CD4-positive, CD25-positive, alpha-beta regulatory T cell (primary cell): Measurements from ENCODE around the gene PRDM11. TPM values are rescaled to one million over a fixed set of nuclear protein-coding genes. Genes with fewer than 3 reads are reported as not detected.

Experiments
- ATAC-seq, 2 donors: fragments of 150-1000 bp; cut with Tn5 transposase; one replicate each; pipeline ENCODE4 v1.10.0; 2021; ENCODE audit warnings: low read depth in 2 of 2, moderate number of reproducible peaks in 2 of 2, moderate library complexity in 1 of 2
- DNase-seq, 3 donors: peaks; one replicate each; pipeline versions ENCODE4 v3.0.0 to v3.0.0-alpha.2; 2012 to 2022; ENCODE audit warnings: mixed read lengths in 1 of 3
- H3K27ac ChIP-seq: one replicate; pipeline ENCODE4 v1.7.0; 2013; ENCODE audit warnings: mild to moderate bottlenecking, low read length; ENCODE audit not compliant: insufficient read depth, poor library complexity, severe bottlenecking
- H3K27me3 ChIP-seq: one replicate; pipeline ENCODE4 v1.7.0; 2013; ENCODE audit warnings: low read length; ENCODE audit not compliant: control insufficient read depth, insufficient read depth
- H3K36me3 ChIP-seq: one replicate; pipeline ENCODE4 v1.7.0; 2013; ENCODE audit warnings: mild to moderate bottlenecking, low read length, moderate library complexity; ENCODE audit not compliant: control insufficient read depth, insufficient read depth
- H3K4me1 ChIP-seq: 2 replicates; pipeline ENCODE4 v1.7.0; 2013; ENCODE audit warnings: mild to moderate bottlenecking, low read length; ENCODE audit not compliant: insufficient read depth, control insufficient read depth, poor library complexity, severe bottlenecking
- H3K4me3 ChIP-seq: one replicate; pipeline ENCODE4 v1.7.0; 2013; ENCODE audit warnings: low read depth, mild to moderate bottlenecking, low read length, moderate library complexity
- H3K9me3 ChIP-seq, 2 experiments: 1 replicate in 1 of 2; 2 replicates in 1 of 2; pipeline ENCODE4 v1.7.0; 2013; ENCODE audit warnings: low read length in 2 of 2, mild to moderate bottlenecking in 1 of 2, moderate library complexity in 1 of 2; ENCODE audit not compliant: control insufficient read depth in 2 of 2
- H3K27ac Mint-ChIP-seq, 3 donors: one replicate each; pipeline ENCODE4 v1.8.0; 2020 to 2022; ENCODE audit warnings: mild to moderate bottlenecking in 3 of 3, mixed read lengths in 3 of 3, moderate library complexity in 2 of 3
- H3K27me3 Mint-ChIP-seq: one replicate; pipeline ENCODE4 v1.8.0; 2022; ENCODE audit warnings: mild to moderate bottlenecking, mixed read lengths
- H3K36me3 Mint-ChIP-seq: one replicate; pipeline ENCODE4 v1.8.0; 2020; ENCODE audit warnings: mixed read lengths
- H3K4me1 Mint-ChIP-seq, 4 donors: one replicate each; pipeline ENCODE4 v1.8.0; 2020 to 2022; ENCODE audit warnings: mixed read lengths in 4 of 4, mild to moderate bottlenecking in 1 of 4
- H3K4me3 Mint-ChIP-seq, 4 donors: one replicate each; pipeline ENCODE4 v1.8.0; 2020 to 2022; ENCODE audit warnings: mild to moderate bottlenecking in 4 of 4, mixed read lengths in 4 of 4, moderate library complexity in 3 of 4
- H3K9me3 Mint-ChIP-seq, 7 donors: one replicate each; pipeline ENCODE4 v1.8.0; 2020 to 2022; ENCODE audit warnings: mixed read lengths in 7 of 7, mild to moderate bottlenecking in 3 of 7, moderate library complexity in 2 of 7
- polyA plus RNA-seq, 4 donors: library from polyadenylated mRNA; unstranded; fragments of 300-500 nt; fragmentation: Illumina TruSeq; gene quantifications; one replicate each; pipeline ENCODE4 v1.2.3, GENCODE V29; 2021
- total RNA-seq: library from RNA; stranded (reverse); gene quantifications from one replicate; pipeline ENCODE4 v1.2.3, GENCODE V29; 2022

PRDM11 gene
- total and polyA plus RNA-seq, 5 donors from 2014 or later: 0.37 to 9.0 (median 0.65) TPM

- Histone ChIP-seq H3K9me3 (no peaks in the 10 kb centered on the region), H3K4me1 (no peaks in the 10 kb centered on the region), H3K27ac (no peak overlapping the region), H3K4me3 (no peak overlapping the region), H3K36me3 (no peaks in the 10 kb centered on the region), H3K27me3 (no peaks in the 10 kb centered on the region)
- DNase-seq (no peak), ATAC-seq (no peak)
- Mint-ChIP-seq H3K36me3 (peaks cover 9% of the 10 kb centered on the region), H3K27ac (peak overlapping the region in 1 of 3 donors; percentile 73), H3K4me1 (peaks cover 0 to 31% (median 21%) of the 10 kb centered on the region in 4 donors), H3K9me3 (no peaks in the 10 kb centered on the region), H3K4me3 (no peak overlapping the region), H3K27me3 (no peaks in the 10 kb centered on the region)
Measured at GRCh38 chr11:45155627-45156180, 9.3 kb downstream of the PRDM11 start.

- H3K4me1 ChIP-seq: no peaks in the 10 kb centered on the region
- Mint-ChIP-seq H3K36me3 (peaks cover 9% of the 10 kb centered on the region), H3K9me3 (no peaks in the 10 kb centered on the region), H3K4me3 (peak overlapping the region in 1 of 4 donors; percentile 8), H3K27me3 (no peaks in the 10 kb centered on the region), H3K27ac (no peak overlapping the region), H3K4me1 (peaks cover 0 to 29% (median 21%) of the 10 kb centered on the region in 4 donors)
- H3K36me3 ChIP-seq: no peaks in the 10 kb centered on the region
- H3K27me3 ChIP-seq: no peaks in the 10 kb centered on the region
- H3K4me3 ChIP-seq: no peak overlapping the region
- DNase-seq (no peak), ATAC-seq (no peak)
- no peak overlapping the region for H3K27ac ChIP-seq
- H3K9me3 ChIP-seq: no peaks in the 10 kb centered on the region
Measured at GRCh38 chr11:45156201-45156600, 9.8 kb downstream of the PRDM11 start.

GRCh38 chr11:45156741-45157140 is 10.3 kb downstream of the PRDM11 start:
- no peaks in the 10 kb centered on the region for H3K27me3 ChIP-seq
- H3K27ac Mint-ChIP-seq: peak overlapping the region in 1 of 3 donors; percentile 33

GRCh38 chr11:45157247-45158209 is 11.1 kb downstream of the PRDM11 start:
- Histone ChIP-seq H3K4me1 (no peaks in the 10 kb centered on the region), H3K4me3 (no peak overlapping the region), H3K27ac (no peak overlapping the region), H3K36me3 (no peaks in the 10 kb centered on the region), H3K9me3 (no peaks in the 10 kb centered on the region), H3K27me3 (no peaks in the 10 kb centered on the region)
- no peak overlapping the region for H3K4me3 Mint-ChIP-seq
- peaks cover 0 to 23% (median 20%) of the 10 kb centered on the region in 4 donors for H3K4me1 Mint-ChIP-seq
- H3K27me3 Mint-ChIP-seq: no peaks in the 10 kb centered on the region
- H3K36me3 Mint-ChIP-seq: peaks cover 9% of the 10 kb centered on the region
- ATAC-seq (no peak), DNase-seq (no peak)
- peak overlapping the region in 1 of 3 donors; percentile 33 for H3K27ac Mint-ChIP-seq
- H3K9me3 Mint-ChIP-seq: no peaks in the 10 kb centered on the region

More at GRCh38 chr11:45156741-45157140, 10.3 kb downstream of the PRDM11 start:
- H3K9me3 ChIP-seq: no peaks in the 10 kb centered on the region
- H3K4me1 ChIP-seq: no peaks in the 10 kb centered on the region
- Mint-ChIP-seq H3K9me3 (no peaks in the 10 kb centered on the region), H3K4me3 (peak overlapping the region in 1 of 4 donors; percentile 8), H3K36me3 (peaks cover 9% of the 10 kb centered on the region), H3K27me3 (no peaks in the 10 kb centered on the region), H3K4me1 (peaks cover 0 to 25% (median 20%) of the 10 kb centered on the region in 4 donors)
- ATAC-seq (no peak), DNase-seq (no peak)
- no peak overlapping the region for H3K4me3 ChIP-seq
- no peaks in the 10 kb centered on the region for H3K36me3 ChIP-seq
- no peak overlapping the region for H3K27ac ChIP-seq

GRCh38 chr11:45158210-45158731 is 11.8 kb downstream of the PRDM11 start:
- Mint-ChIP-seq H3K27me3 (no peaks in the 10 kb centered on the region), H3K4me1 (peaks cover 0 to 20% (median 19%) of the 10 kb centered on the region in 4 donors), H3K36me3 (peaks cover 5% of the 10 kb centered on the region), H3K9me3 (no peaks in the 10 kb centered on the region), H3K4me3 (no peak overlapping the region), H3K27ac (no peak overlapping the region)
- H3K9me3 ChIP-seq: no peaks in the 10 kb centered on the region
- DNase-seq (no peak), ATAC-seq (no peak)
- H3K36me3 ChIP-seq: no peaks in the 10 kb centered on the region
- H3K27ac ChIP-seq: no peak overlapping the region
- H3K4me3 ChIP-seq: no peak overlapping the region
- no peaks in the 10 kb centered on the region for H3K4me1 ChIP-seq
- H3K27me3 ChIP-seq: no peaks in the 10 kb centered on the region

- no peak for DNase-seq
- peaks cover 0 to 20% (median 18%) of the 10 kb centered on the region in 4 donors for H3K4me1 Mint-ChIP-seq
- ATAC-seq: no peak
- H3K27ac ChIP-seq: no peak overlapping the region
- H3K9me3 ChIP-seq: no peaks in the 10 kb centered on the region
- no peaks in the 10 kb centered on the region for H3K27me3 Mint-ChIP-seq
- H3K9me3 Mint-ChIP-seq: no peaks in the 10 kb centered on the region
- no peaks in the 10 kb centered on the region for H3K36me3 ChIP-seq
- H3K4me1 ChIP-seq: no peaks in the 10 kb centered on the region
- H3K36me3 Mint-ChIP-seq: peaks cover 5% of the 10 kb centered on the region
- H3K27me3 ChIP-seq: no peaks in the 10 kb centered on the region
- no peak overlapping the region for H3K4me3 Mint-ChIP-seq
- H3K27ac Mint-ChIP-seq: peak overlapping the region in 1 of 3 donors; percentile 44
- no peak overlapping the region for H3K4me3 ChIP-seq
Measured at GRCh38 chr11:45158891-45159605, 12.6 kb downstream of the PRDM11 start.

GRCh38 chr11:45159781-45160365 is 13.4 kb downstream of the PRDM11 start:
- no peaks in the 10 kb centered on the region for H3K27me3 Mint-ChIP-seq

More at GRCh38 chr11:45159781-45160365, 13.4 kb downstream of the PRDM11 start:
- DNase-seq (no peak), ATAC-seq (no peak)
- no peaks in the 10 kb centered on the region for H3K9me3 ChIP-seq
- Mint-ChIP-seq H3K4me1 (peaks cover 0 to 18% (median 17%) of the 10 kb centered on the region in 4 donors), H3K4me3 (no peak overlapping the region), H3K36me3 (peaks cover 5% of the 10 kb centered on the region), H3K27ac (peak overlapping the region in 1 of 3 donors; percentile 44), H3K9me3 (no peaks in the 10 kb centered on the region)
- H3K4me1 ChIP-seq: no peaks in the 10 kb centered on the region
- H3K4me3 ChIP-seq: no peak overlapping the region
- no peaks in the 10 kb centered on the region for H3K36me3 ChIP-seq
- no peaks in the 10 kb centered on the region for H3K27me3 ChIP-seq
- no peak overlapping the region for H3K27ac ChIP-seq
